ENCODE measurements around the gene MPIG6B.

MPIG6B gene

GRCh38 chr6:31723245-31723979 is at the start of gene MPIG6B:
TSS of gene MPIG6B (plus strand) at chr6:31723373. CDS start at chr6:31723384, 11 bp downstream.
- H3K9me2 ChIP-seq (replicated peaks; ENCODE audit: insufficient read depth, low read length) = no peaks in the 10 kb centered on the region
- no peak within 1 kb of the TSS for H3K9ac ChIP-seq (ENCODE audit: low read length)
- no peak within 1 kb of the TSS for H3K4me2 ChIP-seq (ENCODE audit: low read depth, low read length)
- no peak for TF ChIP-seq CTCF (IDR thresholded peaks at IDR 0.05; ENCODE audit: low read length)
- TF ChIP-seq EZH2phosphoT487 (IDR thresholded peaks at IDR 0.05; ENCODE audit: low read length) = no peak
- no peak for TF ChIP-seq EZH2 (optimal IDR thresholded peaks at IDR 0.05; ENCODE audit: low read depth, low read length)
- no peak within 1 kb of the TSS for H2AFZ ChIP-seq (ENCODE audit: low read length)
- H3K27me3 ChIP-seq (replicated peaks; ENCODE audit: insufficient read depth, low read length) = no peaks in the 10 kb centered on the region
- peaks cover 25% of the 10 kb centered on the region for H3F3A ChIP-seq (ENCODE audit: insufficient read depth, low read length)
- DNase-seq = no peak
- H3K4me3 ChIP-seq (ENCODE audit: low read length) = no peak within 1 kb of the TSS
- 0 out of 2 replicates have a peak, but pooled peaks cover 2% of the 10 kb centered on the region for H3K79me2 ChIP-seq (ENCODE audit: low read length)
- no peaks in the 10 kb centered on the region for H3K9me3 ChIP-seq (replicated peaks; ENCODE audit: insufficient read depth, low read length)
- H4K20me1 ChIP-seq (ENCODE audit: insufficient read depth, low read length) = no peaks in the 10 kb centered on the region
- H3K4me1 ChIP-seq (ENCODE audit: low read length) = peaks cover 20% of the 10 kb centered on the region
- H3K27ac ChIP-seq (ENCODE audit: low read length) = no peak within 1 kb of the TSS
- H3K36me3 ChIP-seq (replicated peaks; ENCODE audit: insufficient read depth, low read length) = no peaks in the 10 kb centered on the region

- Histone ChIP-seq H2AFZ (ENCODE audit: low read length) (no peak overlapping the region), H3K9ac (ENCODE audit: low read length) (no peak overlapping the region), H3K36me3 (replicated peaks; ENCODE audit: insufficient read depth, low read length) (no peaks in the 10 kb centered on the region), H4K20me1 (ENCODE audit: insufficient read depth, low read length) (no peaks in the 10 kb centered on the region), H3K27me3 (replicated peaks; ENCODE audit: insufficient read depth, low read length) (no peaks in the 10 kb centered on the region), H3K9me2 (replicated peaks; ENCODE audit: insufficient read depth, low read length) (no peaks in the 10 kb centered on the region), H3K27ac (ENCODE audit: low read length) (no peak overlapping the region), H3K9me3 (replicated peaks; ENCODE audit: insufficient read depth, low read length) (no peaks in the 10 kb centered on the region), H3K4me1 (ENCODE audit: low read length) (no peaks in the 10 kb centered on the region; the same call in 1 of the 2 replicates), H3F3A (ENCODE audit: insufficient read depth, low read length) (peaks cover 5% of the 10 kb centered on the region; the same call in 1 of the 2 replicates), H3K4me2 (ENCODE audit: low read depth, low read length) (no peak overlapping the region), H3K4me3 (ENCODE audit: low read length) (no peak overlapping the region), H3K79me2 (ENCODE audit: low read length) (no peaks in the 10 kb centered on the region)
- DNase-seq = no peak
- TF ChIP-seq EZH2 (optimal IDR thresholded peaks at IDR 0.05; ENCODE audit: low read depth, low read length) (no peak), EZH2phosphoT487 (IDR thresholded peaks at IDR 0.05; ENCODE audit: low read length) (no peak), CTCF (IDR thresholded peaks at IDR 0.05; ENCODE audit: low read length) (no peak)
These were observed 46.8 kb upstream of the MPIG6B start for GRCh38 chr6:31676322-31676903.

GRCh38 chr6:31676904-31677303 is 46.3 kb upstream of the MPIG6B start:
- H3K27me3 ChIP-seq (replicated peaks; ENCODE audit: insufficient read depth, low read length) = no peaks in the 10 kb centered on the region
- no peak overlapping the region for H3K4me3 ChIP-seq (ENCODE audit: low read length)
- H2AFZ ChIP-seq (ENCODE audit: low read length) = no peak overlapping the region
- no peak overlapping the region for H3K4me2 ChIP-seq (ENCODE audit: low read depth, low read length)
- H3K9me3 ChIP-seq (replicated peaks; ENCODE audit: insufficient read depth, low read length) = no peaks in the 10 kb centered on the region
- DNase-seq = no peak
- no peaks in the 10 kb centered on the region for H3K9me2 ChIP-seq (replicated peaks; ENCODE audit: insufficient read depth, low read length)
- TF ChIP-seq CTCF (IDR thresholded peaks at IDR 0.05; ENCODE audit: low read length) (no peak), EZH2 (optimal IDR thresholded peaks at IDR 0.05; ENCODE audit: low read depth, low read length) (no peak), EZH2phosphoT487 (IDR thresholded peaks at IDR 0.05; ENCODE audit: low read length) (no peak)
- no peaks in the 10 kb centered on the region for H3K79me2 ChIP-seq (ENCODE audit: low read length)
- no peaks in the 10 kb centered on the region for H3K36me3 ChIP-seq (replicated peaks; ENCODE audit: insufficient read depth, low read length)
- H3K27ac ChIP-seq (ENCODE audit: low read length) = no peak overlapping the region
- H3K4me1 ChIP-seq (ENCODE audit: low read length) = no peaks in the 10 kb centered on the region; the same call in 1 of the 2 replicates
- H4K20me1 ChIP-seq (ENCODE audit: insufficient read depth, low read length) = no peaks in the 10 kb centered on the region
- H3K9ac ChIP-seq (ENCODE audit: low read length) = no peak overlapping the region
- peaks cover 5% of the 10 kb centered on the region; the same call in 1 of the 2 replicates for H3F3A ChIP-seq (ENCODE audit: insufficient read depth, low read length)

Measured in MM.1S (cell line).